B cell (primary cell): ENCODE data around the gene WDR70. TPM values are rescaled to one million over a fixed set of nuclear protein-coding genes. Genes with fewer than 3 reads are reported as not detected.

Source experiments
- ATAC-seq: fragments of 200-7000 bp; cut with Tn5 transposase; one replicate; pipeline ENCODE4 v1.10.0; 2021; ENCODE audit warnings: low read depth, mild to moderate bottlenecking, moderate number of reproducible peaks, moderate library complexity
- CTCF ChIA-PET: fragments of 350-600 bp; sonication (Branson Sonifier 250); formaldehyde crosslinking; loops from one replicate; lab custom pipeline; 2021; ENCODE audit warnings: antibody characterized with exemption, inconsistent platforms; lab: Charles Lee
- POLR2A ChIA-PET: fragments of 350-600 bp; sonication (Branson Sonifier 250); formaldehyde crosslinking; loops from one replicate; lab custom pipeline; 2021; ENCODE audit warnings: antibody characterized with exemption; lab: Charles Lee
- DNase-seq: peaks from one replicate; pipeline ENCODE4 v3.0.0; 2013
- H2AFZ ChIP-seq: 2 replicates; pipeline ENCODE4 v1.6.1; 2012; ENCODE audit warnings: mild to moderate bottlenecking, low read depth, low read length; ENCODE audit not compliant: insufficient read depth, poor library complexity, severe bottlenecking
- H3K27ac ChIP-seq, 2 donors: 1 replicate in 1 of 2; 2 replicates in 1 of 2; pipeline ENCODE4 v1.5.1; 2012 to 2013; ENCODE audit warnings: low read length in 2 of 2, mild to moderate bottlenecking in 2 of 2, moderate library complexity in 1 of 2
- H3K27me3 ChIP-seq, 4 experiments: fragments of 200-600 bp in 1 of 4; sonication (generic) in 1 of 4; replicated peaks in 1 of 4; 1 replicate in 2 of 4; 2 replicates in 2 of 4; pipeline versions ENCODE4 v1.6.1 to v1.7.0; 2013 to 2016; ENCODE audit warnings: low read length in 3 of 4, mild to moderate bottlenecking in 2 of 4, mixed read lengths in 1 of 4, moderate library complexity in 1 of 4; ENCODE audit not compliant: insufficient read depth in 4 of 4, control insufficient read depth in 3 of 4; ENCODE audit errors: control extremely low read depth in 1 of 4
- H3K36me3 ChIP-seq, 2 experiments: replicated peaks in 1 of 2; 1 replicate in 1 of 2; 2 replicates in 1 of 2; pipeline versions ENCODE4 v1.6.1 to v1.7.1; 2013; ENCODE audit warnings: low read length in 1 of 2; ENCODE audit not compliant: insufficient read depth in 2 of 2, control insufficient read depth in 1 of 2; ENCODE audit errors: control extremely low read depth in 1 of 2, extremely low read depth in 1 of 2
- H3K4me1 ChIP-seq, 2 donors: fragments of 200-600 bp in 1 of 2; sonication (generic) in 1 of 2; 1 replicate in 1 of 2; 2 replicates in 1 of 2; pipeline versions ENCODE4 v1.5.1 to v1.6.1; 2013 to 2017; ENCODE audit warnings: low read length in 2 of 2; ENCODE audit not compliant: control insufficient read depth in 2 of 2, insufficient read depth in 2 of 2
- H3K4me2 ChIP-seq: replicated peaks from 2 replicates; pipeline ENCODE3; 2012; ENCODE audit warnings: mild to moderate bottlenecking, low read depth, low read length; ENCODE audit not compliant: poor library complexity, severe bottlenecking
- H3K4me3 ChIP-seq, 5 experiments: fragments of 200-600 bp in 1 of 5; sonication (generic) in 1 of 5; 1 replicate in 3 of 5; 2 replicates in 2 of 5; pipeline versions ENCODE4 v1.5.1 to v1.7.0; 2011 to 2016; ENCODE audit warnings: low read length in 4 of 5, mild to moderate bottlenecking in 4 of 5, low read depth in 2 of 5, control low read depth in 1 of 5, moderate library complexity in 1 of 5; ENCODE audit not compliant: insufficient read depth in 1 of 5; ENCODE audit errors: control extremely low read depth in 1 of 5, extremely low read depth in 1 of 5
- H3K79me2 ChIP-seq: fragments of 200-600 bp; sonication (generic); one replicate; pipeline ENCODE4 v1.6.0; 2016; ENCODE audit warnings: low read length; ENCODE audit not compliant: control insufficient read depth, insufficient read depth
- H3K9ac ChIP-seq: fragments of 200-600 bp; sonication (generic); 2 replicates; pipeline ENCODE4 v1.6.1; 2017; ENCODE audit warnings: mild to moderate bottlenecking, low read length, moderate library complexity
- H3K9me3 ChIP-seq, 3 donors: one replicate each; pipeline versions ENCODE4 v1.6.1 to v1.7.1; 2013; ENCODE audit warnings: low read length in 2 of 3; ENCODE audit not compliant: control insufficient read depth in 2 of 3, insufficient read depth in 1 of 3; ENCODE audit errors: control extremely low read depth in 1 of 3
- H4K20me1 ChIP-seq: 2 replicates; pipeline ENCODE4 v1.6.0; 2012; ENCODE audit warnings: mild to moderate bottlenecking, low read length; ENCODE audit not compliant: insufficient read depth, control insufficient read depth, poor library complexity, severe bottlenecking
- H3K27ac Mint-ChIP-seq: one replicate; pipeline ENCODE4 v1.8.0; 2021; ENCODE audit warnings: mixed read lengths
- H3K27me3 Mint-ChIP-seq: one replicate; pipeline ENCODE4 v1.8.0; 2021; ENCODE audit warnings: mixed read lengths
- H3K4me1 Mint-ChIP-seq: one replicate; pipeline ENCODE4 v1.8.0; 2021; ENCODE audit warnings: mixed read lengths
- H3K4me3 Mint-ChIP-seq: one replicate; pipeline ENCODE4 v1.8.0; 2021; ENCODE audit warnings: mixed read lengths
- H3K9me3 Mint-ChIP-seq: one replicate; pipeline ENCODE4 v1.8.0; 2022; ENCODE audit warnings: mixed read lengths; ENCODE audit not compliant: insufficient read depth
- CTCF ChIP-seq: fragments of 200-600 bp; IDR thresholded peaks from one replicate; pipeline ENCODE4 v1.8.0; 2022; ENCODE audit warnings: antibody characterized with exemption, mild to moderate bottlenecking
- EZH2 ChIP-seq: IDR thresholded peaks from 2 replicates; pipeline ENCODE4 v1.6.1; 2012; ENCODE audit warnings: borderline replicate concordance, low read depth, mild to moderate bottlenecking, moderate library complexity, low read length; ENCODE audit not compliant: insufficient read depth, poor library complexity, severe bottlenecking
- WGBS: methylation state at CpG from one replicate; pipeline ENCODE4 v1.1.5; 2013; ENCODE audit warnings: missing lambda C conversion rate; ENCODE audit not compliant: insufficient coverage; 5-methylcytosine and 5-hydroxymethylcytosine counted together
- intact Hi-C: fragments of 100-400 bp; cut with micrococcal nuclease; formaldehyde crosslinking; loops from one replicate; pipeline ENCODE4 v1.10.0; 2022
- polyA plus RNA-seq: library from polyadenylated mRNA; depleted of rRNA; stranded (reverse); fragments of >200 nt; gene quantifications from 2 replicates; pipeline ENCODE4 v1.2.3, GENCODE V29; 2012
- total RNA-seq, 2 donors: library from RNA; stranded (reverse); fragments of 120-200 nt in 1 of 2; gene quantifications; 1 replicate in 1 of 2; 2 replicates in 1 of 2; pipeline versions ENCODE4 v1.2.3 to v1.2.4, GENCODE V29; 2013 to 2022

Gene WDR70
- total and polyA plus RNA-seq, 2 donors (not counting 1 experiment from before 2014, with no cell fraction given) = 12.8 to 46.8 TPM

DNA sequence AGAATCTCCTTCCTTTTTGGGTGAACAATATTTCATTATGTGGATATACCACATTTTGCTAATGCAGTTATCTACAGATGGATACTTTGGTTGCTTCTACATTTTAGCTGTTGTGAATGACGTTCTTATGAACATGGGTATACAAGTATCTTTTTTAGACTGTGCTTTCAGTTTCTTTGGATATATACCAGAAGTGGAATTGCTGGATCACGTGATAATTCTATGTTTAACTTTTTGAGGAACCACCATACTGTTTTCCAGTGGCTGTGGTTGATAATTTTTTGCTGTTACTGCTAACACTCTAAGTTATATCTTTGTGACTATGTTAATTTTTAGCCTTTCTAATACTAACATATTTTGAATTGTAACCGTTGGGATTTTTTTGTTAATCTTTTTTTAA is 12.5 kb downstream of the WDR70 start:
- Histone ChIP-seq H3K4me3 (no peak overlapping the region), H3K36me3 (peaks cover 2 to 24% of the 10 kb centered on the region in 2 experiments), H3K4me1 (no peaks in the 10 kb centered on the region), H3K79me2 (peaks cover 7% of the 10 kb centered on the region), H3K9me3 (no peaks in the 10 kb centered on the region), H3K4me2 (no peak overlapping the region), H3K27me3 (no peaks in the 10 kb centered on the region), H4K20me1 (no peaks in the 10 kb centered on the region), H3K27ac (no peak overlapping the region), H2AFZ (no peak overlapping the region), H3K9ac (no peak overlapping the region)
- no CpG with 5 or more reads among the region's 3 CpGs for WGBS
- Mint-ChIP-seq H3K4me3 (no peak overlapping the region), H3K9me3 (no peaks in the 10 kb centered on the region), H3K4me1 (no peaks in the 10 kb centered on the region), H3K27ac (no peak overlapping the region), H3K27me3 (no peaks in the 10 kb centered on the region)
- no peak for TF ChIP-seq CTCF
- no peak for TF ChIP-seq EZH2
- POLR2A ChIA-PET = no interaction called here
- DNase-seq (no peak), ATAC-seq (no peak)
- intact Hi-C loops = no loop called here
- CTCF ChIA-PET = no interaction called here

DNA sequence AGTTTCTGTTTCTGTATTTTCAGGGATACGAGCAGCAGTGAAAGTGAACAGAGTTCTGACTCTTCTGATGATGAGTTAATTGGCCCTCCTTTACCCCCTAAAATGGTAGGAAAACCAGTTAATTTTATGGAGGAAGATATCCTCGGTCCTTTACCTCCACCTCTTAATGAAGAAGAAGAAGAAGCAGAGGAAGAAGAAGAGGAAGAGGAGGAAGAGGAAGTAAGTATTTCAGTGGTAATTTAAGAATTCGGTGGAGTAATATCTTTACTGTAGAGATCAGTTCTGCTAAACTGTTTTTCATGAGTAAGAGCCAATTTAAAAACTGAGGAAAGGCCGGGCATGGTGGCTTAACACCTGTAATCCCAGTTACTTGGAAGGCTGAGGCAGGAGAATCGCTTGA is 17.2 kb downstream of the WDR70 start:
- no peak for TF ChIP-seq CTCF
- TF ChIP-seq EZH2 = no peak
- H3K4me3 ChIP-seq = no peak overlapping the region
- H3K36me3 ChIP-seq = peaks cover 2 to 32% of the 10 kb centered on the region in 2 experiments
- no peak for DNase-seq
- no peak for ATAC-seq
- no peaks in the 10 kb centered on the region for H3K27me3 Mint-ChIP-seq
- no peaks in the 10 kb centered on the region for H4K20me1 ChIP-seq
- H2AFZ ChIP-seq = no peak overlapping the region
- no peaks in the 10 kb centered on the region for H3K9me3 ChIP-seq
- no peak overlapping the region for H3K4me2 ChIP-seq
- H3K4me3 Mint-ChIP-seq = no peak overlapping the region
- intact Hi-C loops = no loop called here
- no peak overlapping the region for H3K27ac Mint-ChIP-seq
- ChIA-PET CTCF (no interaction called here), POLR2A (no interaction called here)
- H3K4me1 ChIP-seq = no peaks in the 10 kb centered on the region
- no peak overlapping the region for H3K9ac ChIP-seq
- WGBS = 64% methylated on average over 3 of the region's 5 CpGs
- no peaks in the 10 kb centered on the region for H3K9me3 Mint-ChIP-seq
- no peak overlapping the region for H3K27ac ChIP-seq
- H3K27me3 ChIP-seq = no peaks in the 10 kb centered on the region
- peaks cover 3% of the 10 kb centered on the region for H3K79me2 ChIP-seq
- no peaks in the 10 kb centered on the region for H3K4me1 Mint-ChIP-seq
